Motor neuron (in vitro differentiated cells): ENCODE data around the gene ERMARD. TPM values are rescaled to one million over a fixed set of nuclear protein-coding genes. Genes with fewer than 3 reads are reported as not detected.

Experiments used
- ATAC-seq, 8 experiments: fragments of 200-7000 bp; cut with Tn5 transposase; replicated peaks in 6 of 8; 2 replicates each; pipeline ENCODE4 v1.8.0; 2021; ENCODE audit warnings: mild to moderate bottlenecking in 8 of 8, moderate library complexity in 8 of 8
- H3K27ac ChIP-seq, 2 donors: fragments of 250-450 bp; sonication (Bioruptor Pico); 2 replicates each; pipeline ENCODE4 v1.9.0; 2021; ENCODE audit warnings: antibody characterized with exemption in 2 of 2, mild to moderate bottlenecking in 2 of 2, moderate library complexity in 1 of 2
- H3K4me1 ChIP-seq, 2 donors: fragments of 250-450 bp; sonication (Bioruptor Pico); replicated peaks in 1 of 2; 2 replicates each; pipeline ENCODE4 v1.6.1; 2021; ENCODE audit warnings: antibody characterized with exemption in 2 of 2, mild to moderate bottlenecking in 2 of 2, moderate library complexity in 1 of 2
- H3K4me3 ChIP-seq, 5 donors: fragments of 250-450 bp; sonication (Bioruptor Pico); 2 replicates each; pipeline ENCODE4 v1.9.0; 2021; ENCODE audit warnings: antibody characterized with exemption in 5 of 5, mild to moderate bottlenecking in 5 of 5, moderate library complexity in 4 of 5
- WGBS, 10 experiments: fragments of 450-650 bp; shearing (Covaris generic); methylation state at CpG; one replicate each; pipeline ENCODE4 v1.0.0; 2022; 5-methylcytosine and 5-hydroxymethylcytosine counted together
- in situ Hi-C, 9 experiments: fragments of 400-800 bp; cut with MboI; loops; one replicate each; pipeline ENCODE4 v1.15.0; 2021; ENCODE audit warnings: low sequenced_read_pairs in 9 of 9, low pct_unique_long_range_greater_than_20kb in 2 of 9; ENCODE audit not compliant: unreplicated experiment in 9 of 9
- total RNA-seq, 8 experiments: library from RNA; unstranded; fragments of 300-600 nt; gene quantifications; 2 replicates each; pipeline versions ENCODE4 v1.2.3 to v1.2.4, GENCODE V29; 2022

Gene ERMARD
- total RNA-seq, 8 experiments from 2014 or later, result 12.7 to 30.1 (median 16.6) TPM

- in situ Hi-C loops, result no loop called here
- no peak for ATAC-seq
- H3K27ac ChIP-seq, result no peak overlapping the region
- no peak overlapping the region for H3K4me3 ChIP-seq
- H3K4me1 ChIP-seq, result peaks cover 0 to 10% of the 10 kb centered on the region in 2 donors
- 74 to 100% (median 86%) methylated on average over 1 to 14 of the region's 17 CpGs; no CpG with 5 or more reads in 4 of the 10 experiments for WGBS, 10 experiments
Observed at GRCh38 chr6:169812257-169812644, 60.8 kb downstream of the ERMARD start.

GRCh38 chr6:169813969-169814368 is 62.5 kb downstream of the ERMARD start:
- Histone ChIP-seq H3K4me1 (peaks cover 0 to 10% of the 10 kb centered on the region in 2 donors), H3K27ac (no peak overlapping the region), H3K4me3 (no peak overlapping the region)
- in situ Hi-C loops, result no loop called here
- ATAC-seq, result no peak
- 60 to 93% (median 86%) methylated on average over 1 to 4 of the region's 11 CpGs; no CpG with 5 or more reads in 6 of the 10 experiments for WGBS, 10 experiments

DNA sequence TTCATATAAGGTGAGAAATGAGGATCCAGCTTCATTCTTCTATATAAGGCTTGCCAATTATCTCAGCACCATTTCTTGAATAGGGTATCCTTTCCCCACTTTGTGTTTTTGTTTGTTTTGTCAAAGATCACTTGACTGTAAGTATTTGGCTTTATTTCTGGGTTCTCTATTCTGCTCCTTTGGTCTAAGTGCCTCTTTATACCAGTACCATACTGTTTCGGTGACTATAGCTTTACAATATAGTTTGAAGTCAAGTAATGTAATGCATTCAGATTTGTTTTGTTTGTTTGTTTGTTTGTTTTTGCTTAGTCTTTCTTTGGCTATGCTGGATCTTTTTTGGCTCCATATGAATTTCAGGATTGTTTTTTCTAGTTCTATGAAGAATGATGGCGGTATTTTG is 64.6 kb downstream of the ERMARD start:
- in situ Hi-C loops, result no loop called here
- H3K4me3 ChIP-seq, result no peak overlapping the region
- no peak overlapping the region for H3K27ac ChIP-seq
- H3K4me1 ChIP-seq, result peaks cover 0 to under 1% of the 10 kb centered on the region in 2 donors
- 0 to 100% (median 84%) methylated on average over 1 to 2 of the region's 2 CpGs for WGBS, 10 experiments
- no peak for ATAC-seq

- no peaks in the 10 kb centered on the region for H3K4me1 ChIP-seq
- no peak for ATAC-seq
- in situ Hi-C loops, result no loop called here
- WGBS, 10 experiments, result 17 to 100% (median 87%) methylated on average over 1 to 3 of the region's 3 CpGs
- H3K27ac ChIP-seq, result no peak overlapping the region
- no peak overlapping the region for H3K4me3 ChIP-seq
Observed at GRCh38 chr6:169816975-169817374, 65.6 kb downstream of the ERMARD start.

DNA sequence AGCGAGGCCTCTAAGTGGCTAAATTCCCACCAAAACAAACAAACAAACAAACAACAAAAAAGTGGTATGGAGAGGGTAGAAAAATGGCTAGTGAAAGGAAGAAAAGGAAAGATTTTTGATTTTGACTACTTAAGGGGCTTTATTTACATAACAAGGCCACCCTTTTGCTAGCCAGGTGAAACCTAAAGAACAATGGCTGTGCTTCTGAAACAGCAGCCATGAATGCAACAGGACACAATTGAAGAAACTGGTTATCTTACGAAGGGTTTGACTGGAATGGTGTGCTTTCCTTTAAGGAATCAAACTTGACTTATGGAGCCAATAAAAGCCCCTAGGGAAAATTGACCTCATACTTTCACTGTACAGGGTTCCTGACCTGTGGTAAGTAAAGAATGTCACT is 68.9 kb downstream of the ERMARD start:
- Histone ChIP-seq H3K4me1 (no peaks in the 10 kb centered on the region), H3K4me3 (no peak overlapping the region), H3K27ac (no peak overlapping the region)
- WGBS, 10 experiments, result 27 to 100% (median 70%) methylated on average over 1 to 2 of the region's 2 CpGs; no CpG with 5 or more reads in 1 of the 10 experiments
- in situ Hi-C loops, result no loop called here
- no peak for ATAC-seq

DNA sequence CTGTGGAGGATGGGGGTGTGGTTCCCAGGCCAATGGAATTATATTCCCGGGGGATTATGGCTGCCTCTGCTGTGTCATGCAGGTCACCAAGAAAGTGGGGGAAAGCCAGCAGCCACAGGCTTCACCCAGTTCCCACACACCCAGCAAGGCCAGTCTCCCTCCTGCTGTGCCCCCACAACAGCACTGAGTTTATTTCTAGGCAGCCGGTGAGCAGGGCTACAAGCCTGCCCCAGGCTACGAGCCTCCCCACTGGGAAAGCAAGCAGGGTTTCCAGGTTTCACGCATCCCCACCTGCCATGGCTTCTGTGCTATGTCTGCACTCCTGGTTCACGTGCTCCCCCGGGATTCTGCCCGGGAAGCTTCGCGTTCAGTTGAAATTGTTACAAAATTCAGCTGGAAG is 72.6 kb downstream of the ERMARD start:
- Histone ChIP-seq H3K4me3 (no peak overlapping the region), H3K4me1 (no peaks in the 10 kb centered on the region), H3K27ac (no peak overlapping the region)
- in situ Hi-C loops, result no loop called here
- ATAC-seq, result no peak
- 20 to 83% (median 80%) methylated on average over 1 to 5 of the region's 9 CpGs; no CpG with 5 or more reads in 5 of the 10 experiments for WGBS, 10 experiments

GRCh38 chr6:169824848-169825557 is 73.6 kb downstream of the ERMARD start:
- H3K4me1 ChIP-seq, result no peaks in the 10 kb centered on the region
- 0 to 87% (median 54%) methylated on average over 1 to 5 of the region's 15 CpGs; no CpG with 5 or more reads in 2 of the 10 experiments for WGBS, 10 experiments
- no peak for ATAC-seq
- in situ Hi-C loops, result loop anchor here in 3 of 9 experiments (25.0 kb wide), 2 partner anchors 462 to 487 kb away; partner anchors contain the start of genes DLL1 (in 2 of the 3) and FAM120B (in 1 of the 3)
- no peak overlapping the region for H3K27ac ChIP-seq
- no peak overlapping the region for H3K4me3 ChIP-seq

GRCh38 chr6:169825558-169826225 is 74.3 kb downstream of the ERMARD start:
- ATAC-seq, result no peak
- in situ Hi-C loops, result loop anchor here in 3 of 9 experiments (25.0 kb wide), 2 partner anchors 462 to 487 kb away; partner anchors contain the start of genes DLL1 (in 2 of the 3) and FAM120B (in 1 of the 3)
- no peak overlapping the region for H3K4me3 ChIP-seq
- H3K4me1 ChIP-seq, result no peaks in the 10 kb centered on the region
- WGBS, 10 experiments, result 3 to 100% (median 89%) methylated on average over 2 to 8 of the region's 12 CpGs; no CpG with 5 or more reads in 3 of the 10 experiments
- H3K27ac ChIP-seq, result no peak overlapping the region

DNA sequence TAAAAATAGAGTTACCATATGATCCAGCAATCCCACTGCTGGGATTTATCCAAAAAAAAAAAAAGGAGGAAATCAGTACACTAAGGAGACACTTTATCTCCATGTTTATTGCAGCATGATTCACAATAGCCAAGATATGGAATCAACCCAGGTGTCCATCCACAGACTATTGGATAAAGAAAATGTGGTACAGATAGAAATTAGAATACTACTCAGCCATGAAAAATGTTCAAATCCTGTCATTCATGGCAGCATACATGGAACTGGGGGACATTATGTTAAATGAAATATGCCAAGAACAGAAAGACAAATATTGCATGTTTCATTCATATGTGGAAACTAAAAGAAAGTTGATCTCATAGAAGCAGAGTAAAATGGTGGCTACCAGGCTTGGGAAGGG is 75.3 kb downstream of the ERMARD start:
- Histone ChIP-seq H3K27ac (no peak overlapping the region), H3K4me1 (peaks cover under 1 to 2% of the 10 kb centered on the region in 2 donors), H3K4me3 (no peak overlapping the region)
- no peak for ATAC-seq
- in situ Hi-C loops, result loop anchor here in 3 of 9 experiments (25.0 kb wide), 2 partner anchors 461 to 486 kb away; partner anchors contain the start of genes DLL1 (in 2 of the 3) and FAM120B (in 1 of the 3)

- Histone ChIP-seq H3K4me3 (no peak overlapping the region), H3K4me1 (peaks cover 4 to 5% of the 10 kb centered on the region in 2 donors), H3K27ac (no peak overlapping the region)
- in situ Hi-C loops, result loop anchor here in 3 of 9 experiments (25.0 kb wide), 2 partner anchors 460 to 485 kb away; partner anchors contain the start of genes DLL1 (in 2 of the 3) and FAM120B (in 1 of the 3)
- 27 to 66% (median 50%) methylated on average over 2 to 5 of the region's 12 CpGs; no CpG with 5 or more reads in 7 of the 10 experiments for WGBS, 10 experiments
- peak in 3 of 8 experiments; percentile 64 to 69 (median 64) for ATAC-seq
Observed at GRCh38 chr6:169827290-169827717, 75.9 kb downstream of the ERMARD start.

DNA sequence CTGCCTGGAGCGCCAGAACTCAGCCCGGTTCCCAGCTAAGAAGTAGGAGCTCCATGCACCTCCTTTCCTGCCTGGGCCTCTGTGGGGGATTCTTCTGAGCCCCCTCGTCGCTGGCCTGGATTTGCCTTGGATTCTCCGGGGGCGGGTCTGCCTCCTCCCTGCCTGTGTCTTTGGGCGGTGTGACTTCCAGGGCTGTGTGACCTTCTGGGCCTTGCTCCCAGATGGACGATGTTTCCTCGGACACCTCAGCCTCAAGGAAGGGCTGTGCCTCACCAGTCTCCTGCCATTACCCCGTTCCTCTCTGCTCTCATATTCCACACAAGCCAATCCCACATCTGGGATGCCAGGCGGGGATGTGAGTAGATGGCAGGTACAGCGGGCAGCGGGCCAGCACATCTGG is 76.8 kb downstream of the ERMARD start:
- H3K27ac ChIP-seq, result no peak overlapping the region
- peak in 1 of 8 experiments; percentile 57 for ATAC-seq
- WGBS, 10 experiments, result 41 to 94% (median 60%) methylated on average over 1 to 9 of the region's 13 CpGs; no CpG with 5 or more reads in 5 of the 10 experiments
- in situ Hi-C loops, result loop anchor here in 3 of 9 experiments (25.0 kb wide), 2 partner anchors 459 to 484 kb away; partner anchors contain the start of genes DLL1 (in 2 of the 3) and FAM120B (in 1 of the 3)
- peaks cover 4 to 5% of the 10 kb centered on the region in 2 donors for H3K4me1 ChIP-seq
- no peak overlapping the region for H3K4me3 ChIP-seq

DNA sequence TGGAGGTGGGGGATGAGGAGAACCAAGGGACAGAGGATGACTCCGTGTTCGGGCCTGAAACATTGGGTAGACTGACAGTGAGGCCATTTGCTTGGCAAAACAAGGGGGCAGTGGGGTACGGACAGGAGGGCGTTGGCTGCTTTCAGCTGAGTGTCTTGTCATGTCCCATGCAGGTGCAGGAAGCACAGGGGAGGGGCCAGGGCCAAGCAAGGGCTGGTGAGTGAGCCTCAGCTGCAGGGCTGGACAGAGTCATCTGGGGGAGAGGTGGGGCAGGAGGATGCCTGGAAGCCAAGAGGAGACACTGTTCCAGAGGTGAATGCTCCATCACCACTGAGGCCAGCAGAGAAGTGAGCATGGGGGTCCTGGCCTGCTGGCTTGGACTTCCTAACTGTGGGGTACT is 78.4 kb downstream of the ERMARD start:
- Histone ChIP-seq H3K27ac (no peak overlapping the region), H3K4me1 (peaks cover 4 to 5% of the 10 kb centered on the region in 2 donors), H3K4me3 (no peak overlapping the region)
- no peak for ATAC-seq
- 80 to 100% (median 90%) methylated on average over 1 to 4 of the region's 4 CpGs; no CpG with 5 or more reads in 5 of the 10 experiments for WGBS, 10 experiments
- in situ Hi-C loops, result loop anchor here in 3 of 9 experiments (25.0 kb wide), 2 partner anchors 458 to 483 kb away; partner anchors contain the start of genes DLL1 (in 2 of the 3) and FAM120B (in 1 of the 3)
